ENCODE data around the gene HSD3B7. TPM values are rescaled to one million over a fixed set of nuclear protein-coding genes. Genes with fewer than 3 reads are reported as not detected.

Gene HSD3B7
- total RNA-seq, 4 donors from 2014 or later, result 7.0 to 31.8 (median 29.6) TPM

- no peaks in the 10 kb centered on the region for H3K36me3 ChIP-seq
- H3K9me3 ChIP-seq, result no peaks in the 10 kb centered on the region
- intact Hi-C loops (cut with DNase I; ENCODE audit: low total_unique reads), result no loop called here
- in situ Hi-C loops (cut with MboI; ENCODE audit: low pct_ligation_motif_present in 1 of 4, low pct_unique_long_range_greater_than_20kb in 1 of 4, low sequenced_read_pairs in 3 of 4), result loop anchor here in 1 of 4 donors (25.0 kb wide), 1 partner anchor 759 kb away; a partner anchor contains a TSS
- no peak for TF ChIP-seq POLR2A (IDR thresholded peaks at IDR 0.05)
- no peak for TF ChIP-seq EP300 (IDR thresholded peaks at IDR 0.05; ENCODE audit: low read depth)
- TF ChIP-seq CTCF (IDR thresholded peaks at IDR 0.05), result peak; percentile 62 to 68 (median 64)
- TF ChIP-seq POLR2AphosphoS5 (IDR thresholded peaks at IDR 0.05), result no peak
- H3K4me1 ChIP-seq, result peaks cover 18 to 39% (median 27%) of the 10 kb centered on the region in 4 donors
- H3K27ac ChIP-seq, result peak overlapping the region in 2 of 4 donors; percentile 15 to 36
- peak; percentile 73 for DNase-seq
- 32% methylated on average over 12 of the region's 15 CpGs; no CpG with 5 or more reads in 1 of the 2 donors for WGBS, 2 donors (ENCODE audit: low coverage in 1 of 2)
- no peak overlapping the region for H3K4me3 ChIP-seq
- H3K27me3 ChIP-seq, result no peaks in the 10 kb centered on the region
These were observed 31.4 kb upstream of the HSD3B7 start for GRCh38 chr16:30953511-30954124.

DNA sequence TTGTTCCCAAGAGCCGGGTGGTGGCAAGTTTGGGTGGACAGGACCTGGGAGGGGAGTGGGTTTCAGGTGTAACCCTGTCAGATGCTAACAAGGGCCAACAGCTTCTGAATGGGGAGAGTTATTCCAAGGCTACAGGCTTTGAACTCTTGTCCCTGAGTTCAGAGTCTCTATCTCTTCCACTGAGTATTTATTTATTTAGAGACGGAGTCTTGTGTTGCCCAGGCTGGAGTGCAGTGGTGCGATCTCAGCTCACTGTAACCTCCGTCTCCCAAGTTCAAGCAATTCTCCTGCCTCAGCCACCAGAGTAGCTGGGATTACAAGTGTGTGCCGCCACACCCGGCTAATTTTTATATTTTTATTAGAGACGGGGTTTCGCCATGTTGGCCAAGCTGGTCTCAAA lies 30.0 kb upstream of the HSD3B7 start:
- H3K4me3 ChIP-seq, result no peak overlapping the region
- peaks cover 0 to 4% (median under 1%) of the 10 kb centered on the region in 4 donors for H3K36me3 ChIP-seq
- DNase-seq, result no peak
- H3K27ac ChIP-seq, result no peak overlapping the region
- intact Hi-C loops (cut with DNase I; ENCODE audit: low total_unique reads) (no loop called here), in situ Hi-C loops (cut with MboI; ENCODE audit: low pct_ligation_motif_present in 1 of 4, low pct_unique_long_range_greater_than_20kb in 1 of 4, low sequenced_read_pairs in 3 of 4) (loop anchor here in 1 of 4 donors (25.0 kb wide), 1 partner anchor 757 kb away; a partner anchor contains a TSS)
- no peak for TF ChIP-seq POLR2AphosphoS5 (IDR thresholded peaks at IDR 0.05)
- TF ChIP-seq EP300 (IDR thresholded peaks at IDR 0.05; ENCODE audit: low read depth), result no peak
- TF ChIP-seq CTCF (IDR thresholded peaks at IDR 0.05), result no peak
- no peak for TF ChIP-seq POLR2A (IDR thresholded peaks at IDR 0.05)
- no peaks in the 10 kb centered on the region for H3K9me3 ChIP-seq
- H3K27me3 ChIP-seq, result no peaks in the 10 kb centered on the region
- WGBS, 2 donors (ENCODE audit: low coverage in 1 of 2), result 60 to 70% methylated on average over 1 to 8 of the region's 8 CpGs
- peaks cover 21 to 44% (median 29%) of the 10 kb centered on the region in 4 donors for H3K4me1 ChIP-seq

- WGBS, 2 donors (ENCODE audit: low coverage in 1 of 2), result 24% methylated on average over 42 of the region's 42 CpGs; no CpG with 5 or more reads in 1 of the 2 donors
- Histone ChIP-seq H3K9me3 (no peaks in the 10 kb centered on the region), H3K4me3 (peak overlapping the region; percentile 73 to 85 (median 74)), H3K36me3 (peaks cover 0 to 20% (median 9%) of the 10 kb centered on the region in 4 donors), H3K4me1 (peaks cover 12 to 26% (median 18%) of the 10 kb centered on the region in 4 donors), H3K27ac (peak overlapping the region; percentile 93 to 96 (median 96)), H3K27me3 (no peaks in the 10 kb centered on the region)
- in situ Hi-C loops (cut with MboI; ENCODE audit: low pct_ligation_motif_present in 1 of 4, low pct_unique_long_range_greater_than_20kb in 1 of 4, low sequenced_read_pairs in 3 of 4) (loop anchor here in 1 of 4 donors (25.0 kb wide), 1 partner anchor 755 kb away; a partner anchor contains a TSS), intact Hi-C loops (cut with DNase I; ENCODE audit: low total_unique reads) (no loop called here)
- peak; percentile 87 for DNase-seq
- TF ChIP-seq EP300 (IDR thresholded peaks at IDR 0.05; ENCODE audit: low read depth) (no peak), CTCF (IDR thresholded peaks at IDR 0.05) (peak in 2 of 5 experiments; percentile 19 to 59)
These were observed 28.2 kb upstream of the HSD3B7 start for GRCh38 chr16:30956601-30957455.
